ENCODE measurements around the gene GCAT.

GRCh38 chr22:37759281-37759680 lies 48.5 kb upstream of the GCAT start:
- no peak for TF ChIP-seq MXI1 (IDR thresholded peaks at IDR 0.05; ENCODE audit: low read depth, low read length)
- TF ChIP-seq TEAD4 (IDR thresholded peaks at IDR 0.05; ENCODE audit: borderline replicate concordance, insufficient read depth): no peak
- no peak for TF ChIP-seq EP300 (IDR thresholded peaks at IDR 0.05; ENCODE audit: borderline replicate concordance in 1 of 2, low read depth in 1 of 2, low read length in 1 of 2)
- no peak for TF ChIP-seq USF2 (IDR thresholded peaks at IDR 0.05; ENCODE audit: borderline replicate concordance, low read depth, low read length)
- no peak for TF ChIP-seq GABPA (IDR thresholded peaks at IDR 0.05; ENCODE audit: low read depth)
- no peak for TF ChIP-seq TAF1 (IDR thresholded peaks at IDR 0.05; ENCODE audit: borderline replicate concordance, low read depth, low read length)
- no peak for TF ChIP-seq CTCF (IDR thresholded peaks at IDR 0.05)
- no peak for TF ChIP-seq REST (IDR thresholded peaks at IDR 0.05; ENCODE audit: low read depth, low read length)
- TF ChIP-seq TCF12 (IDR thresholded peaks at IDR 0.05): no peak
- TF ChIP-seq POLR2AphosphoS5 (IDR thresholded peaks at IDR 0.05; ENCODE audit: low read depth, low read length): no peak
- TF ChIP-seq NRF1 (IDR thresholded peaks at IDR 0.05; ENCODE audit: low read depth, low read length): no peak
